Measurements from ENCODE around the gene MTCH1. TPM values are rescaled to one million over a fixed set of nuclear protein-coding genes. Genes with fewer than 3 reads are reported as not detected.
"Not testable (repeated sequence)": the region's sequence is repeated elsewhere in the genome, so short reads cannot be mapped to it uniquely, and the experiment has no call there.

MTCH1 gene
- polyA plus RNA-seq, 1 donor: 126 TPM

GRCh38 chr6:36947570-36948351, 38.2 kb downstream of the MTCH1 start:
- Histone ChIP-seq H3K4me3 (ENCODE audit: low read length) (no peak overlapping the region), H3K27me3 (ENCODE audit: control insufficient read depth, insufficient read depth, low read length) (no peaks in the 10 kb centered on the region), H3K27ac (ENCODE audit: low read length) (no peak overlapping the region), H3K36me3 (ENCODE audit: control insufficient read depth, insufficient read depth, low read length) (no peaks in the 10 kb centered on the region), H3K9me3 (ENCODE audit: control insufficient read depth, low read depth, low read length) (no peaks in the 10 kb centered on the region), H3K4me1 (ENCODE audit: control insufficient read depth, insufficient read depth, low read length) (no peaks in the 10 kb centered on the region)
- WGBS (ENCODE audit: insufficient coverage, low lambda C conversion rate): no CpG with 5 or more reads among the region's 12 CpGs
- no peak for DNase-seq

GRCh38 chr6:36946526-36946925, 39.5 kb downstream of the MTCH1 start:
- H3K4me3 ChIP-seq (ENCODE audit: low read length): no peak overlapping the region
- H3K4me1 ChIP-seq (ENCODE audit: control insufficient read depth, insufficient read depth, low read length): no peaks in the 10 kb centered on the region
- DNase-seq: no peak
- H3K27ac ChIP-seq (ENCODE audit: low read length): no peak overlapping the region
- H3K27me3 ChIP-seq (ENCODE audit: control insufficient read depth, insufficient read depth, low read length): no peaks in the 10 kb centered on the region
- no CpG with 5 or more reads among the region's 4 CpGs for WGBS (ENCODE audit: insufficient coverage, low lambda C conversion rate)
- no peaks in the 10 kb centered on the region for H3K9me3 ChIP-seq (ENCODE audit: control insufficient read depth, low read depth, low read length)
- no peaks in the 10 kb centered on the region for H3K36me3 ChIP-seq (ENCODE audit: control insufficient read depth, insufficient read depth, low read length)

GRCh38 chr6:36945301-36945700, 40.7 kb downstream of the MTCH1 start:
- no peaks in the 10 kb centered on the region for H3K27me3 ChIP-seq (ENCODE audit: control insufficient read depth, insufficient read depth, low read length)
- H3K27ac ChIP-seq (ENCODE audit: low read length): no peak overlapping the region
- H3K4me3 ChIP-seq (ENCODE audit: low read length): no peak overlapping the region
- WGBS (ENCODE audit: insufficient coverage, low lambda C conversion rate): 100% methylated on average over 2 of the region's 4 CpGs
- DNase-seq: no peak
- no peaks in the 10 kb centered on the region for H3K36me3 ChIP-seq (ENCODE audit: control insufficient read depth, insufficient read depth, low read length)
- no peaks in the 10 kb centered on the region for H3K4me1 ChIP-seq (ENCODE audit: control insufficient read depth, insufficient read depth, low read length)
- peaks cover 3% of the 10 kb centered on the region for H3K9me3 ChIP-seq (ENCODE audit: control insufficient read depth, low read depth, low read length)

GRCh38 chr6:36944650-36945049, 41.3 kb downstream of the MTCH1 start:
- Histone ChIP-seq H3K27me3 (ENCODE audit: control insufficient read depth, insufficient read depth, low read length) (no peaks in the 10 kb centered on the region), H3K36me3 (ENCODE audit: control insufficient read depth, insufficient read depth, low read length) (no peaks in the 10 kb centered on the region), H3K27ac (ENCODE audit: low read length) (no peak overlapping the region), H3K4me1 (ENCODE audit: control insufficient read depth, insufficient read depth, low read length) (no peaks in the 10 kb centered on the region), H3K4me3 (ENCODE audit: low read length) (no peak overlapping the region), H3K9me3 (ENCODE audit: control insufficient read depth, low read depth, low read length) (peaks cover 3% of the 10 kb centered on the region)
- WGBS (ENCODE audit: insufficient coverage, low lambda C conversion rate): no CpG with 5 or more reads among the region's 5 CpGs
- DNase-seq: no peak

- H3K4me1 ChIP-seq (ENCODE audit: control insufficient read depth, insufficient read depth, low read length); DNase-seq; H3K27ac ChIP-seq (ENCODE audit: low read length); H3K4me3 ChIP-seq (ENCODE audit: low read length); H3K27me3 ChIP-seq (ENCODE audit: control insufficient read depth, insufficient read depth, low read length); H3K36me3 ChIP-seq (ENCODE audit: control insufficient read depth, insufficient read depth, low read length); H3K9me3 ChIP-seq (ENCODE audit: control insufficient read depth, low read depth, low read length): not testable (repeated sequence)
- WGBS (ENCODE audit: insufficient coverage, low lambda C conversion rate): no CpG with 5 or more reads among the region's 2 CpGs
Observed at GRCh38 chr6:36942329-36942728, 43.7 kb downstream of the MTCH1 start.

- H3K4me1 ChIP-seq (ENCODE audit: control insufficient read depth, insufficient read depth, low read length); DNase-seq; H3K4me3 ChIP-seq (ENCODE audit: low read length); H3K36me3 ChIP-seq (ENCODE audit: control insufficient read depth, insufficient read depth, low read length); H3K27ac ChIP-seq (ENCODE audit: low read length); H3K9me3 ChIP-seq (ENCODE audit: control insufficient read depth, low read depth, low read length); H3K27me3 ChIP-seq (ENCODE audit: control insufficient read depth, insufficient read depth, low read length): not testable (repeated sequence)
- WGBS (ENCODE audit: insufficient coverage, low lambda C conversion rate): no CpG with 5 or more reads among the region's 40 CpGs
Observed at GRCh38 chr6:36941561-36941960, 44.4 kb downstream of the MTCH1 start.

- no peak overlapping the region for H3K4me3 ChIP-seq (ENCODE audit: low read length)
- no peaks in the 10 kb centered on the region for H3K4me1 ChIP-seq (ENCODE audit: control insufficient read depth, insufficient read depth, low read length)
- H3K36me3 ChIP-seq (ENCODE audit: control insufficient read depth, insufficient read depth, low read length): no peaks in the 10 kb centered on the region
- peaks cover 3% of the 10 kb centered on the region for H3K9me3 ChIP-seq (ENCODE audit: control insufficient read depth, low read depth, low read length)
- no peak overlapping the region for H3K27ac ChIP-seq (ENCODE audit: low read length)
- WGBS (ENCODE audit: insufficient coverage, low lambda C conversion rate): no CpG with 5 or more reads among the region's 10 CpGs
- H3K27me3 ChIP-seq (ENCODE audit: control insufficient read depth, insufficient read depth, low read length): no peaks in the 10 kb centered on the region
- DNase-seq: no peak
Observed at GRCh38 chr6:36940027-36940426, 46.0 kb downstream of the MTCH1 start.

- not testable (repeated sequence) for H3K4me1 ChIP-seq (ENCODE audit: control insufficient read depth, insufficient read depth, low read length); H3K36me3 ChIP-seq (ENCODE audit: control insufficient read depth, insufficient read depth, low read length); H3K27ac ChIP-seq (ENCODE audit: low read length); H3K4me3 ChIP-seq (ENCODE audit: low read length); H3K27me3 ChIP-seq (ENCODE audit: control insufficient read depth, insufficient read depth, low read length); H3K9me3 ChIP-seq (ENCODE audit: control insufficient read depth, low read depth, low read length); DNase-seq
- WGBS (ENCODE audit: insufficient coverage, low lambda C conversion rate): no CpG with 5 or more reads among the region's 5 CpGs
Observed at GRCh38 chr6:36939005-36939404, 47.0 kb downstream of the MTCH1 start.

GRCh38 chr6:36938536-36938935, 47.5 kb downstream of the MTCH1 start:
- Histone ChIP-seq H3K27me3 (ENCODE audit: control insufficient read depth, insufficient read depth, low read length) (no peaks in the 10 kb centered on the region), H3K9me3 (ENCODE audit: control insufficient read depth, low read depth, low read length) (peaks cover 3% of the 10 kb centered on the region), H3K27ac (ENCODE audit: low read length) (no peak overlapping the region), H3K4me1 (ENCODE audit: control insufficient read depth, insufficient read depth, low read length) (no peaks in the 10 kb centered on the region), H3K36me3 (ENCODE audit: control insufficient read depth, insufficient read depth, low read length) (no peaks in the 10 kb centered on the region), H3K4me3 (ENCODE audit: low read length) (no peak overlapping the region)
- WGBS (ENCODE audit: insufficient coverage, low lambda C conversion rate): no CpG with 5 or more reads among the region's 4 CpGs
- no peak for DNase-seq

GRCh38 chr6:36937896-36938295, 48.1 kb downstream of the MTCH1 start:
- Histone ChIP-seq H3K9me3 (ENCODE audit: control insufficient read depth, low read depth, low read length) (peaks cover 3% of the 10 kb centered on the region), H3K36me3 (ENCODE audit: control insufficient read depth, insufficient read depth, low read length) (no peaks in the 10 kb centered on the region), H3K27me3 (ENCODE audit: control insufficient read depth, insufficient read depth, low read length) (no peaks in the 10 kb centered on the region), H3K4me1 (ENCODE audit: control insufficient read depth, insufficient read depth, low read length) (no peaks in the 10 kb centered on the region), H3K27ac (ENCODE audit: low read length) (no peak overlapping the region), H3K4me3 (ENCODE audit: low read length) (no peak overlapping the region)
- DNase-seq: no peak
- WGBS (ENCODE audit: insufficient coverage, low lambda C conversion rate): 100% methylated on average over 1 of the region's 6 CpGs

- Histone ChIP-seq H3K4me1 (ENCODE audit: control insufficient read depth, insufficient read depth, low read length) (no peaks in the 10 kb centered on the region), H3K27ac (ENCODE audit: low read length) (no peak overlapping the region), H3K4me3 (ENCODE audit: low read length) (no peak overlapping the region), H3K27me3 (ENCODE audit: control insufficient read depth, insufficient read depth, low read length) (no peaks in the 10 kb centered on the region), H3K9me3 (ENCODE audit: control insufficient read depth, low read depth, low read length) (peaks cover 3% of the 10 kb centered on the region), H3K36me3 (ENCODE audit: control insufficient read depth, insufficient read depth, low read length) (no peaks in the 10 kb centered on the region)
- WGBS (ENCODE audit: insufficient coverage, low lambda C conversion rate): no CpG with 5 or more reads among the region's 5 CpGs
- DNase-seq: no peak
Observed at GRCh38 chr6:36936824-36937223, 49.2 kb downstream of the MTCH1 start.

All from large intestine (tissue), 3 donors.